ENCODE measurements around the gene KIR2DL1.
"Not testable (repeated sequence)": the region's sequence is repeated elsewhere in the genome, so short reads cannot be mapped to it uniquely, and the experiment has no call there.

KIR2DL1 gene

DNA sequence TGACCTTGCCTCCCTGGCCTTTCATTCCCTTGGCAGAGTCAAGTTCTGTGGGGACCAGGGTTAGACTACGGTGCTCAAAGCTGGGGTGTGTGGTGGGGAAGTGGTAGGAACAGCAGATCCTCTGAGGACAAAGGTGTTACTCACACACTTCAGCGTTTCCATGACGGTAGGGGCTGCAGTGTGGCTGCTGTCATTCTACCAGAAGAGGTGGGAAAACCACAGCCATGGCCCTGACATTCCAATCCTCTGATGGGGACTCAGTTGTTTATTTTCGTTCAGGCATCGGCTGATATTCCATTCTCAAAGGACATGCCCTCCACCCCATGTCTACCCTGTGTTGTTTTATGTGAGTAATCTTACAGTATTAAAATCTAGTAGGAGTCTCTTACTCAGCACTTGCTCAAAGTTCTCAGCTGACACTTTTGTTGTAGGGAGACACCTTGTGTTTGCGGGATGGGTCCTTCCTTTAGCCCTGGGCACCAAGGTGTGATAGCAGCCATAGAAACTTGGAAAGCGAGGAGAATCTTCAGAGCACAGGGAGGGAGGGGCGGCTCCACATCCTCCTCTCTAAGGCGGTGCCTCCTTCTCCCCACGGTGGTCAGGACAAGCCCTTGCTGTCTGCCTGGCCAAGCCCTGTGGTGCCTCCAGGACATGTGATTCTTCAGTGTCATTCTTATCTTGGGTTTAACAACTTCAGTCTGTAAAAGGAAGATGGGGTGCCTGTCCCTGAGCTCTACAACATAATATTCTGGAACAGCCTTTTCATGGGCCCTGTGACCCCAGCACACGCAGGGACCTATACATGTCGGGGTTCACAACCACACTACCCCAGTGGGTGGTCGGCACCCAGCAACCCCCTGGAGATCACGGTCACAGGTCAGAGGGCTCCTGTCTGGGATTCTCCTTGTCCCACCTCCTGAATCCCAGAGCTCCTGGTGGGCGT, 1.7 kb downstream of the KIR2DL1 start:
- DNase-seq = not testable (repeated sequence)

DNA sequence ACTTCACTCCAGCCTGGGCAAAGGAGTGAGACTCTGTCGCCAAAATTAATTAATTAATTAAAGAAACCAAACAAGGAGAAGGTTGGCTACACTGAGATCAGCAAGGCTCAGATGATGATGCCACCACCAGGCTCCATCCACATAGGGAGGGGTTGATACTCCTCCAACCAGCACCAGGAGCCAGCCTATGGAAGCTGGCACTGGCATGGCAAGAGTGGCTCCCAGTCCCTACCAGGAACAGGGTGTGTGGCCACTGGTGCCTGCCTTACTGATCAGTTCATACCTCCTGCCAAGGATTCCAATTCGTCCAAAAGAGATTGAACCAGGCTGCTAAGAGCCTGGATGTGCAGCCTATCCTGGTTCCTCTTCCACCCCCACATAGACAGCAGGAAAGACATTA, 3.1 kb downstream of the KIR2DL1 start:
- not testable (repeated sequence) for DNase-seq

DNA sequence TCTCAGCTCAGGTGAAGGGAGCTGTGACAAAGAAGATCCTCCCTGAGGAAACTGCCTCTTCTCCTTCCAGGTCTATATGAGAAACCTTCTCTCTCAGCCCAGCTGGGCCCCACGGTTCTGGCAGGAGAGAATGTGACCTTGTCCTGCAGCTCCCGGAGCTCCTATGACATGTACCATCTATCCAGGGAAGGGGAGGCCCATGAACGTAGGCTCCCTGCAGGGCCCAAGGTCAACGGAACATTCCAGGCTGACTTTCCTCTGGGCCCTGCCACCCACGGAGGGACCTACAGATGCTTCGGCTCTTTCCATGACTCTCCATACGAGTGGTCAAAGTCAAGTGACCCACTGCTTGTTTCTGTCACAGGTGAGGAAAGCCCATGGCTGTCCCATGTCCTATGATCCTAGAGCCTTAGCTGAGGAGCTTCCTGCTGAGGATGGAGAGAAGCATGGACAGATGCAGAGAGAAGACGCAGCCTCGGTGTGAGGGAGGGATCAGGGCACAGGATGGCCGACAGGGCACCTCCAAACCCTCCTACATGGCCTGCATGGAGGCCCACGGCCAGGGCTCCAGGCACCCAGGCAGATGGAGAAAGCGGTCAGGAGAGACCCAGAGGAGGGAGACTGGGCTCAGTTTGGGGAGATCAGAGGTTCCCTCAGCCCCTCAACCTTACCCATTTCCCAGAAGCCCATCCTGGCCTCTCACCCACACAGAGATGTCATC, 5.7 kb downstream of the KIR2DL1 start:
- not testable (repeated sequence) for DNase-seq

DNA sequence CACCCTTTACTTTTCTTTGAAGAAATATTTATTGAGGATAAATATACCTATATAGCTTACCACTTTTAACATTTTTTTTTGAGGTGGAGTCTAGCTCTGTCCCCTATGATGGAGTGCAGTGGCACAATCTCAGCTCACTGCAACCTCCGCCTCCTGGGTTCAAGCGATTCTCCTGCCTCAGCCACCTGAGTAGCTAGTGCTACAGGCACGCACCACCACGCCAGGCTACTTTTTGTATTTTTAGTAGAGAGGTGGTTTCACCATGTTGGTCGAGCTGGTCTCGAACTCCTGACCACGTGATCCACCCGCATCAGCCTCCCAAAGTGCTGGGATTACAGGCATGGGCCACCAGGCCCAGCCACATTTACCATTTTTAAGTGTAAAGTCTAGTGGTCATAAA, 6.2 kb downstream of the KIR2DL1 start:
- not testable (repeated sequence) for DNase-seq

DNA sequence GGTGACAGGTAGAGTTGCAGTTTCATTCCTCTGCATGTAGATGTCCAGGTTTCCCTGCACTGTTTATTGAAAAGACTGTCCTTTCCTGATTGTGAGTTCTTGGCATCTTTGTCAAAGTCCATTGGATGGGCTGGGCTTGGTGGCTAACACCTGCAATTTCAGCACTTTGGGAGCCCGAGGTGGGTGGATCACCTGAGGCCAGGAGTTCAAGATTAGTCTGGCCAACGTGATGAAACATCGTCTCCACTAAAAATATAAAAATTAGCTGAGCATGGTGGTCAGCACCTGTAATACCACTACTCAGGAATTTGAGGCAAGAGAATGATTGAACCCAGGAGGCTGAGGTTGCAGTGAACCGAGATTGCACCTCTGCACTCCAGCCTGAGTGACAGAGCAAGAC, 8.3 kb downstream of the KIR2DL1 start:
- DNase-seq = not testable (repeated sequence)

DNA sequence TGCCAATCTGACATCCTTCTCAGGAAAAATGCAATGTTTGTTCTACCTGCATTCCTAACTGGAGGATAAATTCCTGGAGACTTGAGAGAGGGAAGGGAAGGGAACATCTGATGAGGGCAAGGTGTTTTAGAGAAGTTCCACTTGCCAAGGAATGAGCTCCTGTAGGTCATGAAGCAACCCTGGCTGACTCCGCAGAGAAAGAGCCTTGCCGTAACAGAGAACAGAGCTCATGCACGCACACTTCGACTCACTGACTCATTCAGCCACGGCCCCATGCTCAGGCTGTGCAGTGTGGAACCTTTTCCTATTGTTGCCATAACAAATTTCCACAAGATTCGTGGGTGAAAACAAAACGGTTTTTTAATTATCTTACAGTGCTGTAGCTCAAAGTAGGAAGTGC, 9.3 kb downstream of the KIR2DL1 start:
- DNase-seq = not testable (repeated sequence)

DNA sequence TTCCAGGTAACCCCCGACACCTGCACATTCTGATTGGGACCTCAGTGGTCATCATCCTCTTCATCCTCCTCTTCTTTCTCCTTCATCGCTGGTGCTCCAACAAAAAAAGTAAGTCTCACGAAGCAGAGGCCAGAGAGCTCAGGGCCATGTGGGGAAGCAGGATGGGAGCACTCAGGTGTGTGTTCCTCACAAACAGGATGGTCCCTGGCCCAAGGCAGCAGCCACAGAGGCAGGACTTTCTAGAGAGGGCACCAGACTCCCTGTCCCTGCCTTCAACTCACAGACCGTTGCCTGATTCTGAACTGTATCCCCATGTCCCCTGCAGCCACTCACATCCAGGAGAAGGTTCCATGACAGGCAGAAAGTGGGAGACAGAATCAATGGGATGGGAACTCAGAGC, 13.3 kb downstream of the KIR2DL1 start:
- not testable (repeated sequence) for DNase-seq

DNA sequence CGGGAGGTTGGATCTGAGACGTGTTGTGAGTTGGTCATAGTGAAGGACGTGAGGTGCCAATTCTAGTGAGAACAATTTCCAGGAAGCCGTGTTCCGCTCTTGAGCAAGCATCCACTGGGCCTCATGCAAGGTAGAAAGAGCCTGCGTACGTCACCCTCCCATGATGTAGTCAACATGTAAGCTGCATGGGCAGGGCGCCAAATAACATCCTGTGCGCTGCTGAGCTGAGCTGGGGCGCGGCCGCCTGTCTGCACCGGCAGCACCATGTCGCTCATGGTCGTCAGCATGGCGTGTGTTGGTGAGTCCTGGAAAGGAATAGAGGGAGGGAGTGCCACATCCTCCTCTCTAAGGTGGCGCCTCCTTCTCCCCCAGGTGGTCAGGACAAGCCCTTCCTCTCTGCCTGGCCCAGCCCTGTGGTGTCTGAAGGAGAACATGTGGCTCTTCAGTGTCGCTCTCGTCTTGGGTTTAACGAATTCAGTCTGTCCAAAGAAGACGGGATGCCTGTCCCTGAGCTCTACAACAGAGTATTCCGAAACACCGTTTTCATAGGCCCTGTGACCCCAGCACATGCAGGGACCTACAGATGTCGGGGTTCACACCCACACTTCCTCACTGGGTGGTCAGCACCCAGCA, 16.6 kb downstream of the KIR2DL1 start:
- not testable (repeated sequence) for DNase-seq

DNA sequence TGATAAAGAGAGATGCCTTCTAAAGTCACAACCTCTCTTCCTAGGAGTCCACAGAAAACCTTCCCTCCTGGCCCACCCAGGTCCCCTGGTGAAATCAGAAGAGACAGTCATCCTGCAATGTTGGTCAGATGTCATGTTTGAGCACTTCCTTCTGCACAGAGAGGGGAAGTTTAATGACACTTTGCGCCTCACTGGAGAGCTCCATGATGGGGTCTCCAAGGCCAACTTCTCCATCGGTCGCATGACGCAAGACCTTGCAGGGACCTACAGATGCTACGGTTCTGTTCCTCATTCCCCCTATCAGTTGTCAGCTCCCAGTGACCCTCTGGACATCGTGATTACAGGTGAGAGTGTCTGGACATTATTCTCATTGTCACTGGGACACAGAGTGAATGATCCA, 18.6 kb downstream of the KIR2DL1 start:
- DNase-seq = not testable (repeated sequence)

DNA sequence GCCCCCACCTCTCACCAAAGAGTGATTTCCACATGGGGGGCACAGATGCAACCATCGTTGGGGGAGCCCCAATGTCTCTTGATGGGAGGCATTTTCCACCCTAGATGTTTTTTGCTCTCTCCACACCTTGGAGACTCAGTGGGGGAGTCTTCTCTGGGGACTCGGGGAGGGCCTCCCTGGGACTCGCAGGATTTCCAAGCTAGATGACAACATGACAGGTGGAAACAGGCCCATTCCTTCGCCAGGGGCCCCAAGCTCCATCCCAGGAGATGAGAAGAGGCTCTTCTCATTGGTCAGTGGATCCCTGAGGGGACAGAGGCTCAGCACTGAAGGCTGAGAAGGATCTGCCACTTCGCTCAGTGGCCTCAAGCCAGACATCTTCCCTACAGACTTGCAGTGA, 21.1 kb downstream of the KIR2DL1 start:
- no peak for DNase-seq

DNA sequence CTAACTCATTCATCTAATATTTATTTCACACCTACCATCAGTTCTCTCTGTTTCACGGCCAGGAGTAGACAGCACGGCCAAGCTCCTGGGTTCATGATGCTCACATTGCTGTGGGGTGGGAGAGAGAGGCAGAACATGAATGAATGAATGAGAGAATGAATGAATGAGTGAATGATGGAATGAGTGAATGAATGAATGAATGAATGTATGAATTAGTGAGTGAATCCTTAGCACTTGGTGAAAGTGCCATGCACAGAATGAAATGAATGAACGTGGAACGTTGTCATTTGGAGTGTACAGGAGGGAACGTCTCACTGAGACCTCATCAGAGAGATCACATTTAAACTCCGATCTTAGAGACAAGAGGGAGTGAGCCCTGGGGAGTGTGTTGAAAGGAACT, 21.9 kb downstream of the KIR2DL1 start:
- no peak for DNase-seq

DNA sequence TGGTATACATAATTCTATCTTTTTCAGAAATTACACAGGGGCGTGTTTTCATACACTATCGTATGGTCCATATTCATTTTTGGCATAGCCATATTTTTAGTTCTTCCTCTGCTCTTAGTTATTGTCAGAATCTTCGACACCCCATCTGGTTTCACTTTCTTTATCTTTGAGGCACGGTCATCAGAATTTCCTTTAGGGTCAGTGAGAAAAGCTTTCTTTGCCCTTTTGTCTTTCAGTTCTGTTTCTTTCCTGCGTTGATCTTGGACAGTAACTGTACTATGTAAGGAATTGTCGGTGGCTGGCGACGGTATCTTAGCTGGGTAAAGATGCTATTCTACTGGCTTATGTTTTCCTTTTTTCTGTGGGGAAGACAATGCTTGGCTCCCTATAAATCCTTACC, 23.2 kb downstream of the KIR2DL1 start:
- no peak for DNase-seq

DNA sequence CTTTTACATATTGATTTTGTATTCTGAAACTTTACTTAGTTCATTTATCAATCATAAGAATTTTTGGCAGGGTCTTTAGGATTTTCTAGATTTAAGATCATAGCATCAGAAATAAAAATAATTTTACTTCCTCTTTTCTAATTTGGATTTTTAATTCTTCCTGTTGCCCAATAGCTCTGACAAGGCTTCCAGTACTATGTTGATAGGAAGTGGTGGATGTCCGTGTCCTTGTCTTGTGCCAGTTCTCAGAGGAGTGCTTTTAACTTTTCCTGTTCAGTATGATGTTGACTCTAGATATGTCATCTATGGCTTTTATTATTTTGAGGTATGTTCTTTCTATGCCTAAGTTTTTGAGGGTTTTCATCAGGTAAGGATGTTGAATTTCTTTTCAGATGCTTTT, 26.2 kb downstream of the KIR2DL1 start:
- no peak for DNase-seq

DNA sequence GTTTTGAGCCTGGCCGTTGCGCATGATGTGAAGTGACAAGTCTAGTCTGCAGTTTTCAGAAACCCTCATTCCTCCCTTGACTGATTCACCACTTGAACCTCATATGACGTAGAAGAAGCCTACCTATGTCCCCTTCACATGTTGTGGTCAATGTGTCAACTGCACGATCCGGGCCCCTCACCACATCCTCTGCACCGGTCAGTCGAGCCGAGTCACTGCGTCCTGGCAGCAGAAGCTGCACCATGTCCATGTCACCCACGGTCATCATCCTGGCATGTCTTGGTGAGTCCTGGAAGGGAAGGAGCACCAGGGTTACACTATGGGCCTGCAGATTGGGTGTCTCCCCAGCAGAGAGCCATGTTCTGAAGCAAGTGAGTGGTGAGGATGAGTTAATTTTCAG, 33.8 kb downstream of the KIR2DL1 start, which contains the start of gene KIR2DL4:
Gene KIR2DL4, plus strand, starts transcription at position 201 of the 400 bp plus-strand sequence. Its CDS starts 42 bp downstream, at position 243.
- DNase-seq = no peak

DNA sequence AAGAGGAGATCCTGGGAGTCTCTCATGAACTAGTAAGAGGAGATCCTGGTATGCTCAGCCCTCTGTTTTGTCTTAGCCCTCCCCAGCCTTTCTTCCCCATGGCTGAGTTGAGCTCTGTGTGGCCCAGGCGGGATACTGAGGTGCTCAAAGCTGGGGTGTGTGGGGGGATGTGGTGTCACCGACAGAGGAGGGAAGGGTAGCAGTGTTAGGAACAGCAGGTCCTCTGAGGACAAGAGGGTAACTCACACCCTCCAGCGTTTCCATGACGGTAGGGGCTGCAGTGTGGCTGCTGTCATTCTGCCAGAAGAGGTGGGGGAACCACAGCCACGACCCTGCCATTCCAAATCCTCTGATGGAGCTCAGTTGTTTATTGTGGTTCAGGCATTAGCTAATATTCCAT, 34.5 kb downstream of the KIR2DL1 start:
- DNase-seq = no peak

DNA sequence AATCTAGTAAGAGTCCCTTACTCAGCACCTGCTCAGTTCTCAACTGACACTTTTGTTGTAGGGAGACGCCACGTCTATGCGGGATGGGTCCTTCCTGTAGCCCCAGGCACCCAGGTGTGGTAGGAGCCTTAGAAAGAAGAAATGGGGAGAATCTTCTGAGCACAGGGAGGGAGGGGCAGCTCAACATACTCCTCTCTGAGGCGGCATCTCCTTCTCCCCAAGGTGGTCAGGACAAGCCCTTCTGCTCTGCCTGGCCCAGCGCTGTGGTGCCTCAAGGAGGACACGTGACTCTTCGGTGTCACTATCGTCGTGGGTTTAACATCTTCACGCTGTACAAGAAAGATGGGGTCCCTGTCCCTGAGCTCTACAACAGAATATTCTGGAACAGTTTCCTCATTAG, 35.0 kb downstream of the KIR2DL1 start:
- DNase-seq = no peak

DNA sequence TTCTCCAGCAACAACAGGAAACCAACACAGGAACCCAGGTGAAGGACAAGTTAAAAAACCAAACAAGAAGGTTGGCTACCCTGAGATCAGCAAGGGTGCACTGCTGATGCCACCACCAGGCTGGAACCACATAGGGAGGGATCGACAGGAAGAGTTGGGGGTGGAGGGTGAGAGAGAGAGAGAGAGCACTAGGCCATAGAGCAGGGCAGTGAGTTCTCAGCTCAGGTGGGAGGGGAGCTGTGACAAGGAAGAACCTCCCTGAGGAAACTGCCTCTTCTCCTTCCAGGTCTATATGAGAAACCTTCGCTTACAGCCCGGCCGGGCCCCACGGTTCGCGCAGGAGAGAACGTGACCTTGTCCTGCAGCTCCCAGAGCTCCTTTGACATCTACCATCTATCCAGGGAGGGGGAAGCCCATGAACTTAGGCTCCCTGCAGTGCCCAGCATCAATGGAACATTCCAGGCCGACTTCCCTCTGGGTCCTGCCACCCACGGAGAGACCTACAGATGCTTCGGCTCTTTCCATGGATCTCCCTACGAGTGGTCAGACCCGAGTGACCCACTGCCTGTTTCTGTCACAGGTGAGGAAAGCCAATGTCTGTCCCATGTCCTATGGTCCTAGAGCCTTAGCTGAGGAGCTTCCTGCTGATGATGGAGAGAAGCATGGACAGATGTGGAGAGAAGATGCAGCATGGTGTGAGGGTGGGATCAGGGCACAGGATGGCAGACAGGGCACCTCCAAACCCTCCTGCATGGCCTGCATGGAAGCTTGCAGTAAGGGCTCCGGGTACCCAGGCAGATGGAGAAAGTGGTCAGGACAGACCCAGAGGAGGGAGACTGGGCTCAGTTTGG, 36.3 kb downstream of the KIR2DL1 start:
- no peak for DNase-seq

DNA sequence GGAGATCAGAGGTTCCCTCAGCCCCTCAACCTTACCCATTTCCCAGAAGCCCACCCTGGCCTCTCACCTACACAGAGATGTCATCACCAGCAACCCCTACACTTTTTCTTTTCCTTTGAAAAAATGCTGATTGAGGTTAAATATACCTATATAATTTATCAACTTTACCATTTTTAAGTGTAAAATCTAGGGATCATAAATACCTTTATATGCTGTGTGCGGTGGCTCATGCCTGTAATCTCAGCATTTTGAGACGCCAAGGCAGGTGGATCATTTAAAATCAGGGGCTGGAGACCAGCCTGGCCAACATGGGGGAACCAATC, 36.9 kb downstream of the KIR2DL1 start:
- no peak for DNase-seq

DNA sequence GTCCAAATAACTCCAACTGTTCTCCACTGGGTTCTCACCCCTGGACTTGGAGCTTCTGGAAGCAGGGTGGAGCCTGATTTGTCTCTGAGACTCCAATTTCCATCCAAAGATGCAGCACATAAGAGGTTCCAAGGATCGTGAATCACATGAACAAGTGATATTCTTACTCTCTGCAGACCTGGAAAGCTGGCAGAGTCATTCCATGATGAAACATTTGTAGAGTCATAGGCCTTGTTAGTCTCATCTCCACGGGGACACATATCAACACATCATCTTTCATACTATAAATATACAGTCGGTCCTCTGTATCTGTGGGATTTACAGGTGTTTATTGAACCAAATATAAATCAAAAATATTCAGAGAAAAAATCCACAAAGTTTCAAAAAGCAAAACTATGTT, 45.0 kb downstream of the KIR2DL1 start:
- DNase-seq = not testable (repeated sequence)

DNA sequence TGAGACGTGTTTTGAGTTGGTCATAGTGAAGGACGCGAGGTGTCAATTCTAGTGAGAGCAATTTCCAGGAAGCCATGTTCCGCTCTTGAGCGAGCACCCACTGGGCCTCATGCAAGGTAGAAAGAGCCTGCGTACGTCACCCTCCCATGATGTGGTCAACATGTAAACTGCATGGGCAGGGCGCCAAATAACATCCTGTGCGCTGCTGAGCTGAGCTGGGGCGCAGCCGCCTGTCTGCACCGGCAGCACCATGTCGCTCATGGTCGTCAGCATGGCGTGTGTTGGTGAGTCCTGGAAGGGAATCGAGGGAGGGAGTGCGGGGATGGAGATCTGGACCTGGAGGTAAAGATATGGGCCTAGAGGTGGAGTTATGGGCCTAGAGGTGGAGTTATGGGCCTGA, 46.7 kb downstream of the KIR2DL1 start, which contains the start of gene KIR3DL1:
Gene KIR3DL1, plus strand, starts transcription at position 218 of the 400 bp plus-strand sequence.
- DNase-seq = not testable (repeated sequence)

DNA sequence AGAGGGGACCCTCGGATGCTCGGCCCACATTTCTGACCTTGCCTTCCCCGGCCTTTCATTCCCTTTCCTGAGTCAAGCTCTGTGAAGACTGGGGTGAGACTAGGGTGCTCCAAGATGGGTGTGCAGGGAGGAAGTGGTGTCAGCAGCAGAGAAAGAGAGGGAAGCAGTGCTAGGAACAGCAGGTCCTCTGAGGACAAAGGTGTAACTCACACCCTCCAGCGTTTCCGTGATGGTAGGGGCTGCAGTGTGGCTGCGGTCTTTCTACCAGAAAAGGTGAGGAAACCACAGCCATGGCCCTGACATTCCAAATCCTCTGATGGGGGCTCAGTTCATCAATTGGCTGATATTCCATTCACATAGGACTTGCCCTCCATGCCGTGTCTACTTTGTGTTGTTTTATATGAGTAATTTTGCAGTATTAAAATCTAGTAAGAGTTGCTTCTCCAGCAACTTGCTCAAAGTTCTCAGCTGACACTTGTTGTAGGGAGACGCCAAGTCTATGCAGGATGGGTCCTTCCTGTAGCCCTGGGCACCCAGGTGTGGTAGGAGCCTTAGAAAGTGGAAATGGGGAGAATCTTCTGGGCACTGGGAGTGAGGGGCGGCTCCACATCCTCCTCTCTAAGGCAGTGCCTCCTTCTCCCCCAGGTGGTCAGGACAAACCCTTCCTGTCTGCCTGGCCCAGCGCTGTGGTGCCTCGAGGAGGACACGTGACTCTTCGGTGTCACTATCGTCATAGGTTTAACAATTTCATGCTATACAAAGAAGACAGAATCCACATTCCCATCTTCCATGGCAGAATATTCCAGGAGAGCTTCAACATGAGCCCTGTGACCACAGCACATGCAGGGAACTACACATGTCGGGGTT, 48.3 kb downstream of the KIR2DL1 start:
- DNase-seq = no peak
